BE2C (cell line): ENCODE results near the gene MGLL.

Source experiments
- DNase-seq: peaks from one replicate; pipeline ENCODE4 v3.0.0-alpha.2; 2020
- H3K27me3 ChIP-seq: fragments of 250-450 bp; sonication (Bioruptor Pico); 2 replicates; pipeline ENCODE4 v1.5.1; 2020; ENCODE audit warnings: mild to moderate bottlenecking
- H3K36me3 ChIP-seq: fragments of 250-450 bp; sonication (Bioruptor Pico); 2 replicates; pipeline ENCODE4 v1.5.1; 2020; ENCODE audit warnings: mild to moderate bottlenecking
- H3K4me1 ChIP-seq: fragments of 250-450 bp; sonication (Bioruptor Pico); 2 replicates; pipeline ENCODE4 v1.5.1; 2020
- H3K4me3 ChIP-seq: 2 replicates; pipeline ENCODE4 v1.5.1; 2011; ENCODE audit warnings: low read depth, low read length
- H3K9me3 ChIP-seq: fragments of 250-450 bp; sonication (Bioruptor Pico); 2 replicates; pipeline ENCODE4 v1.5.1; 2020
- CTCF ChIP-seq: IDR thresholded peaks from 2 replicates; pipeline ENCODE4 v1.5.1; 2012; ENCODE audit warnings: mild to moderate bottlenecking, low read depth, low read length

MGLL gene

GRCh38 chr3:127730171-127730570, 92.1 kb downstream of the MGLL start:
- peaks cover 9% of the 10 kb centered on the region for H3K4me1 ChIP-seq
- no peak for TF ChIP-seq CTCF
- DNase-seq = no peak

GRCh38 chr3:127729556-127730056, 92.7 kb downstream of the MGLL start:
- Histone ChIP-seq H3K4me3 (no peak overlapping the region), H3K27me3 (no peaks in the 10 kb centered on the region), H3K9me3 (no peaks in the 10 kb centered on the region), H3K4me1 (peaks cover 9% of the 10 kb centered on the region), H3K36me3 (no peaks in the 10 kb centered on the region)
- TF ChIP-seq CTCF = no peak
- DNase-seq = no peak

More at GRCh38 chr3:127730171-127730570, 92.1 kb downstream of the MGLL start:
- Histone ChIP-seq H3K9me3 (no peaks in the 10 kb centered on the region), H3K36me3 (no peaks in the 10 kb centered on the region), H3K27me3 (no peaks in the 10 kb centered on the region), H3K4me3 (no peak overlapping the region)

- H3K9me3 ChIP-seq = no peaks in the 10 kb centered on the region
- DNase-seq = no peak
- peaks cover 9% of the 10 kb centered on the region for H3K4me1 ChIP-seq
- H3K36me3 ChIP-seq = no peaks in the 10 kb centered on the region
- no peaks in the 10 kb centered on the region for H3K27me3 ChIP-seq
- no peak overlapping the region for H3K4me3 ChIP-seq
- no peak for TF ChIP-seq CTCF
Observed at GRCh38 chr3:127728417-127729015, 93.8 kb downstream of the MGLL start.

DNA sequence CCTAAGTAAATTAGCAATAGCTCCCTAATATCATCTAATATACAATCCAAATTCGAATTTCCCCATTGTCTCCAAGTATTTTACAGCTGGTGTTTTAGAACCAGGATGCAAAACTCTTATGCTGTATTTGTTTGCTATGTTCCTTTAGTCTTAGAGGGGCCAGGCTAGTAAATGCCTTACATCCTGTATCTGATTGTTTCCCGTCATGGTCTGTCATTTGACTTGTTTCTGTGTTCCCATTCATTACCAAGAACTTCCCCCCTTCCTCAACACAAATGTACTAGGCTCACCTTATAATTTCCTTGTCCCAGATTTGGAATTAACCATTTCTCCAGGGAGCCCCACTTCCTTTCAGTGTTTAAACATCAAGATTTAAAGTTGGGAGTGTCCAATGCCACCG, 95.4 kb downstream of the MGLL start:
- no peak for TF ChIP-seq CTCF
- no peaks in the 10 kb centered on the region for H3K9me3 ChIP-seq
- H3K4me3 ChIP-seq = no peak overlapping the region
- peaks cover 9% of the 10 kb centered on the region for H3K4me1 ChIP-seq
- DNase-seq = no peak
- no peaks in the 10 kb centered on the region for H3K36me3 ChIP-seq
- no peaks in the 10 kb centered on the region for H3K27me3 ChIP-seq

GRCh38 chr3:127723011-127723567, 99.2 kb downstream of the MGLL start:
- Histone ChIP-seq H3K27me3 (no peaks in the 10 kb centered on the region), H3K4me1 (peaks cover 2% of the 10 kb centered on the region), H3K36me3 (no peaks in the 10 kb centered on the region), H3K9me3 (no peaks in the 10 kb centered on the region), H3K4me3 (no peak overlapping the region)
- no peak for DNase-seq
- TF ChIP-seq CTCF = no peak

GRCh38 chr3:127722091-127722784, 100.1 kb downstream of the MGLL start:
- Histone ChIP-seq H3K27me3 (no peaks in the 10 kb centered on the region), H3K4me1 (no peaks in the 10 kb centered on the region), H3K9me3 (no peaks in the 10 kb centered on the region), H3K36me3 (no peaks in the 10 kb centered on the region), H3K4me3 (no peak overlapping the region)
- no peak for TF ChIP-seq CTCF
- no peak for DNase-seq
